AG09319 (cell line): Measurements from ENCODE around the gene CMTM8.

ENCODE experiments used
- DNase-seq: peaks from one replicate; pipeline ENCODE4 v3.0.0-alpha.2; 2010; ENCODE audit warnings: low read depth; ENCODE audit errors: extremely low read depth
- CTCF ChIP-seq: IDR thresholded peaks from 2 replicates; pipeline ENCODE4 v1.5.1; 2011; ENCODE audit warnings: low read depth, mild to moderate bottlenecking, inconsistent platforms, low read length, moderate library complexity

Gene CMTM8

GRCh38 chr3:32419742-32420125 is 181.3 kb downstream of the CMTM8 start:
- DNase-seq, result no peak
- no peak for TF ChIP-seq CTCF
